ENCODE measurements around the gene ATP10A. TPM values are rescaled to one million over a fixed set of nuclear protein-coding genes. Genes with fewer than 3 reads are reported as not detected.

The ATP10A gene
- total RNA-seq, 4 donors from 2014 or later: 2.7 to 7.0 (median 3.4) TPM

DNA sequence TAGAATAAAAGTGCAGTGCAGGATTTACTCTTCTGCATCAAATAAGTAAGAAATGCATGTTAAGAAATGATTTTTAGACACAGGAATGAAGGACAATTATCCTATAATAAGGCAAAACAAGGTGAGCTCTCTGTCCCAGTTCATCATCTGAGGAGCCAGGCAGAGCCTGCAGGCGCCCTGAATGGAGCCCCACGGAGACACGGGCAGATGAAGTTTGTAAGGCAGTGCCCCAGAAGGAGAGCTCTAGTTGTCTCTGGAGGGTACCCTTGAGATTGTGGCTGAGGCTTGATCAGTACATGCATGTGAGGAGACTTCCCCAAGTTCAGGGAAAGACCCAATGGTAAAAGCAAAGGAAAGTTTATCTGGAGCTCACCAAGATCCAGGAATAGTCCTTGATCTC, 50.3 kb downstream of the ATP10A start:
- WGBS, 2 donors: 49 to 76% methylated on average over 3 of the region's 3 CpGs
- Histone ChIP-seq H3K4me3 (replicated peaks in 1 of 3) (no peak overlapping the region), H3K9me3 (no peaks in the 10 kb centered on the region), H3K27me3 (no peaks in the 10 kb centered on the region), H3K4me1 (no peaks in the 10 kb centered on the region), H3K27ac (no peak overlapping the region), H3K36me3 (no peaks in the 10 kb centered on the region)
- no peak for DNase-seq
- intact Hi-C loops (cut with DNase I): no loop called here
- no peak for TF ChIP-seq CTCF (IDR thresholded peaks at IDR 0.05)
- no peak for TF ChIP-seq POLR2A (IDR thresholded peaks at IDR 0.05)

GRCh38 chr15:25812073-25812472, 51.1 kb downstream of the ATP10A start:
- intact Hi-C loops (cut with DNase I): no loop called here
- DNase-seq: no peak
- no peaks in the 10 kb centered on the region for H3K36me3 ChIP-seq
- no peak for TF ChIP-seq CTCF (IDR thresholded peaks at IDR 0.05)
- no peak for TF ChIP-seq POLR2A (IDR thresholded peaks at IDR 0.05)
- H3K27ac ChIP-seq: no peak overlapping the region
- no peak overlapping the region for H3K4me3 ChIP-seq (replicated peaks in 1 of 3)
- 86 to 88% methylated on average over 4 of the region's 4 CpGs for WGBS, 2 donors
- no peaks in the 10 kb centered on the region for H3K4me1 ChIP-seq
- H3K27me3 ChIP-seq: no peaks in the 10 kb centered on the region
- H3K9me3 ChIP-seq: no peaks in the 10 kb centered on the region

- Histone ChIP-seq H3K9me3 (no peaks in the 10 kb centered on the region), H3K36me3 (no peaks in the 10 kb centered on the region), H3K4me3 (replicated peaks in 1 of 3) (no peak overlapping the region), H3K27ac (no peak overlapping the region), H3K4me1 (no peaks in the 10 kb centered on the region), H3K27me3 (no peaks in the 10 kb centered on the region)
- intact Hi-C loops (cut with DNase I): no loop called here
- TF ChIP-seq POLR2A (IDR thresholded peaks at IDR 0.05) (no peak), CTCF (IDR thresholded peaks at IDR 0.05) (no peak)
- WGBS, 2 donors: 85 to 93% methylated on average over 9 of the region's 9 CpGs
- no peak for DNase-seq
These were observed 51.6 kb downstream of the ATP10A start for GRCh38 chr15:25811481-25811906.

DNA sequence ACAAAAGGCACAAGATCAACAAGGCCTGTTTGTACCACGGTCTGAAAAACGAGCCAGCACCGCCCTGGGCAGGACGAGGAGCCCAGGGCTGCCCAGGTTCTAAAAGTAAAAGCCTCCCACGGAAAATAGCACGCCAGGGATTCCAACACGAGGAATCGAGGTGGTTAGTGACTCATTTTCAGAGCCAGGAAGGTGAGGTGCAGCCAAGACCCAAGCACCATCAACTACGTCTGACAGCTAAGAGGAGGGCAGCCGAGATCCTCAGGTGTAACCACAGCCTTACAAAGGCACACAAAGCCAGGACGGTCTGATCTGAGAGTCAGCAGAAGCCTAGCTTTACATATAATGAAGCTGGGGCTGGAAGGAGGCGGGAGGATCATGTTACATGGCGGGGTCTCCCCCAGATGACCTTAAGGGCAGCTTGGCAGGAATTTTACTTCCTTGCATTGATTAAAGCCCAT, 52.5 kb downstream of the ATP10A start:
- Histone ChIP-seq H3K27me3 (no peaks in the 10 kb centered on the region), H3K27ac (no peak overlapping the region), H3K9me3 (no peaks in the 10 kb centered on the region), H3K36me3 (no peaks in the 10 kb centered on the region), H3K4me3 (replicated peaks in 1 of 3) (no peak overlapping the region), H3K4me1 (no peaks in the 10 kb centered on the region)
- no peak for DNase-seq
- no peak for TF ChIP-seq POLR2A (IDR thresholded peaks at IDR 0.05)
- no peak for TF ChIP-seq CTCF (IDR thresholded peaks at IDR 0.05)
- 58 to 77% methylated on average over 13 of the region's 13 CpGs for WGBS, 2 donors
- intact Hi-C loops (cut with DNase I): no loop called here

DNA sequence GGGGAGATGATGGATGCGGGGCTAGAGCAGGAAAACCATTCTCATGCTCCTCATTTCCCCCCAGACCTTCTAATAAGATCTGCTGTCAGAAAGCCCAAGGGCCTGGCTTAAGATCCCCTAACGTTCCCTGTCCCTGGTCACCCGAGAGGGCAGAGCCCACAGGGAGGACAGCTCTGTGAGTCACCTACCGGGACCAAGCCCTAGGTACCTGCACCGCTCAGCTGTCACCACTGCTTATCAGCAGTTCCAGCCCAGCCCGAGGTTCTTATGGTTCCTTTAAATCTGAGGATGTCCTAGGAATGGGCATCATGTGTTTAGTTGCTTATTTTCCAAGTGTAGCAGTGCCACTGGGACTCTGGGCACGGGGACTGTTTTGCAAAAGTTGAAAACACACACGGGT, 53.0 kb downstream of the ATP10A start:
- H3K9me3 ChIP-seq: no peaks in the 10 kb centered on the region
- no peak for TF ChIP-seq CTCF (IDR thresholded peaks at IDR 0.05)
- TF ChIP-seq POLR2A (IDR thresholded peaks at IDR 0.05): no peak
- WGBS, 2 donors: 91 to 97% methylated on average over 6 to 8 of the region's 8 CpGs

More for the DNA sequence above, 53.0 kb downstream of the ATP10A start:
- Histone ChIP-seq H3K4me3 (replicated peaks in 1 of 3) (no peak overlapping the region), H3K27ac (no peak overlapping the region), H3K27me3 (no peaks in the 10 kb centered on the region), H3K4me1 (no peaks in the 10 kb centered on the region), H3K36me3 (no peaks in the 10 kb centered on the region)
- DNase-seq: no peak
- intact Hi-C loops (cut with DNase I): no loop called here
